HPDE6-E6E7 (cell line): Measurements from ENCODE around the gene CEP192.
A peak's percentile ranks its signal among the peaks of the same experiment; 100 is the strongest.
"Not testable (repeated sequence)": the region's sequence is repeated elsewhere in the genome, so short reads cannot be mapped to it uniquely, and the experiment has no call there.

Experiments
- DNase-seq: peaks from one replicate; pipeline ENCODE4 v3.0.0; 2011; ENCODE audit warnings: missing footprints; ENCODE audit errors: extremely low spot score

The CEP192 gene

DNA sequence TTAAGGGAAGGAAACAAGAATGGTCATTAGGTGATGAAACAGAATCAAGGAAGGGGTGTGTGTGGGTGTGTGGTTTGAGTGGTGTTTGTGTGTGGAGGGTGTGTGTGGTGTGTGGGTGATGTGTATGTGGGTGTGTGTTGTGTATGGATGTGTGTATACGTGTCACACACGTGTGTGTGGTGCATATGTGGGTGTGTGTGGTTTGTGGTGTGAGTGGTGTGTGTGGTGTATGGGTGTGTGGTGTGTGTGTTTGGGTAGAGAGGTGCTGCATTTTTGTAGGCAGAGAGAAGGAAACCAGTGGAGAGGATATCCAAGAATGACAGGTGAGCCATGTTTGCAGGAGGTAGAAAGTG is 1.1 kb upstream of the CEP192 start:
- no peak for DNase-seq

DNA sequence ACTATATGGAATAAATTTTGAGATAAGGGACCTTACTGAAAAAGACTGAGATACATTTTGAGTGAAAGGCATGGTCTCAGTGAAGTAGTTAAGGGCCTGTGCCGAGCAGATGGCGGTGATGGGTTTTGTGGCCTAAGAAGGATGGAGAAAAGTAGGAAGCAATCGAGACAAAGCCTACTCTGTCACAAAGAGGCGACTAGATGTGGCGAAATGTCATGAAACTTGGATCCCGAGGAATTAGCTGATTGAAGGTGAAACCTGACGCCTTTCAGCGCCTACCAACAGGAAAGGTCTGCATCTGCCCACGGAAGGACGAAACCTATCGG is 558 bp upstream of the CEP192 start:
- no peak for DNase-seq

DNA sequence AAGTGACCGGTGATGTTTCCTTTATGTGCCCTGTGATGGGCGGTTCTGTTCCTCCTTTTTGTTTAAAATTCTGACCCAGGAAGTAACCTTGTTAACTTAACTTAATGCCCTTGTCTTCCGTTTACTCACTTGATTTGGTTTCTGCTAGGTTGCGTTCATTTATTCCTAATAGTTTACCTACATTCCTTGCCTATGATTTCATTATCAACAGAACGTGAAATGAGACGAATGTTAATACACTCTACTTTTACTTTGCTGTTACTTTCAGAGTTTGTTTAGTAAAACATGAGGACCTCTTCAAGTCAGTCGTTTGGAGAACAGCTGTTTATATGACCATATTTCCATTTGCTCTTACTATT is 638 bp downstream of the CEP192 start:
- DNase-seq: no peak

GRCh38 chr18:12993439-12993838 is 2.3 kb downstream of the CEP192 start:
- no peak for DNase-seq

- DNase-seq: no peak
These were observed 4.3 kb downstream of the CEP192 start for GRCh38 chr18:12995424-12995823.

DNA sequence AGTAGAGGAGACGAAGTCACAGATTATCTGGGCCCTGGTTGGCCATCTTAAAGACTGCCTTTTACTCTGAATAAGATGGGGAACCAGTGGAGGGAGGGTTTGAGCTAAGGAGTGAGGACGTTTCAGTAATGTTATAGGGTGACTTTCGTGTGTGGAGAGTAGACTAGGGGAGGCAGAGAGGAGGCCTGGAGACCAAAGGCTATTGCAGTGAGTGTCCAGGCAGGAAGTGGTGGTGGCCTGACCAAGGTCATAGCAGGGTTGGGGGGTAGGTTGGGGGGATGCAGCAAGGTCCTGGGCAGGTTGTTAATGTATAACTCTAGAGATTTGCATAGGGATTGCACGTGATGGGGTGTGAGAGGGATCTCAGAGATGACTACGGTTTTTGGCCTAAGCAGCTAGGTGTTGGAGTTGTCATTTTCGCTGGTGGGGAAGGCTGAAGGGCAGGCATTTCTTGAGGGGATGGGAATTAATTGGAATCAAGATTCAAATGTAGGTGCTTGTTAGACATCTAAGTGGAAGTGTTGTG is 4.9 kb downstream of the CEP192 start:
- DNase-seq: no peak

GRCh38 chr18:12996661-12997292 is 5.6 kb downstream of the CEP192 start:
- no peak for DNase-seq

DNA sequence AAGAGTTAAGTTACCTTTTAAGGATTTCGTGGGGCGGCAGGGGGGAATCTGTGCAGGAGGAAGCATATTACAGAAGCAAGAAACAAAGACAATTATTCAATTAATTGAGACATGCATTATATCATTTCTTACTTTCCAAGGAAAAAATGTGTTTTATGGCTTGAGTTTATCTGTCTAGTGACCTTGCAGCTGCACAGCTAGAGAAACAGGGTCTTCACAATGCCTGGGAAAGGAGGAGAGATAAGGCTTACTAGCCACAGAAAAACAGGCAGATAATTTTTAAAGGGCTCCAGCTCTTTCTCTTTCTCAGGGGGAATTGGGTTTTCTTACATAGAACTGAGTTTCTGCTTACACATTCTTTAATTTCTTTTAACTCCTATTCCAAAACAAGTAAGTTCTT is 6.2 kb downstream of the CEP192 start:
- DNase-seq: not testable (repeated sequence)

GRCh38 chr18:12998332-12999060 is 7.3 kb downstream of the CEP192 start:
- DNase-seq: no peak

DNA sequence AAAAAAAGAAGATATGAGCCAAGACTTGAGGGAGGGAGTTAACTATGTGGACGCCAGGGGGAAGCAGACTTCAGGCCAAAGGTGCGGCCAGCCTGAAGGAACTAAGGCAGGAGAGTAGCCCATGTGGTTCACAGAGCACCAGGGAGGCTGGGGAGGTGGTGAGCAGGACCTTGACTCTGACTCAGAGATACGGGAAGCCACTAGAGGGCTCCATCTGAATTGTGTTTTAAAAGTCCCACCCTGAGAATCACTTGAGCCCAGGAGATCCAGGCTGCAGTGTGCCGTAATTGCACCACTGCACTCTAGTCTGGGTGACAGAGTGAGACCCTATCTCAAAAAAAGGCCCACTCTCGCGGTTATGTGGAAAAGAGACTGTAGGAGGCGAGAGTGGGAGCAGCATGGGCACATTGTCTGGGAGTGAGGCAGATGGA is 12.3 kb downstream of the CEP192 start:
- peak; percentile 49 for DNase-seq

DNA sequence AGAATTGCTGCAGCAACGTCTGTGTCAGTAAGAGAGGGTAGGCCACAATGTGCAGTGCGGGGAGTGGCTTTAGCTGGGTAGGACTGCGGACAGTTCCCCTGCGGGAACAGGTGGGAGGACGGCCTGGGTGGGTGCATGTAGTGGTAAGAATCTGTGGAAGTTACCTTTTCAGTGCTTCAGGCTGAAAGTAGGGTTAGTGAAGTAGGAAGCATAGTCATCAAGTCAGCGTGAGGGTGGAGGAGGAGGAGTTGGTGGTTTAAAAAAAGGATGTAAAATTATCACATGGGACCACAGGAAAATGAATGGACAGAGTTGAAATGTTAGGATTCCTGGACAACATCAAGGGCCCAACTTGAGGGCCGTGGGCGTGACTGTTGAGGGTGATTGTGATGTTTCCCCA is 13.2 kb downstream of the CEP192 start:
- no peak for DNase-seq

DNA sequence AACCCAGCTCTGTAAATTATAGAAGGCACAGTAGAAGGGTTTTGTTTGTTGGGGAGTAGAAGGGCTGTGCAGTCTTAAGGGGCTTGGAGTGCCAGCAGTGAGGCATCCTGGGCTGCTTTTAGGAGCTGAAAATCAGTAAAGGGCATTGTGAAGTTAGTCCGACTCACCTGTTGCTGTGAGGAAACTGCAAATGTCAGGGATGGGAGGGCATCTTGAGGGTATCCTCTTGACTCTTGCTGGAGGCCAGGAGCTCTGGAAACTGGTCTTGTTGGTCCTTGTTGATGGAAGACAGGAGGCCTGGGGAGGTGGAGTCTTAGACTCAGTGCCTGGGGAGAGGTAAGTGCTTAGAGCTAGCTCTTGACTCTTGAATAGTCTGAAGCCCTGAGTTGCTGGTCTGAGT is 14.1 kb downstream of the CEP192 start:
- DNase-seq: no peak

DNA sequence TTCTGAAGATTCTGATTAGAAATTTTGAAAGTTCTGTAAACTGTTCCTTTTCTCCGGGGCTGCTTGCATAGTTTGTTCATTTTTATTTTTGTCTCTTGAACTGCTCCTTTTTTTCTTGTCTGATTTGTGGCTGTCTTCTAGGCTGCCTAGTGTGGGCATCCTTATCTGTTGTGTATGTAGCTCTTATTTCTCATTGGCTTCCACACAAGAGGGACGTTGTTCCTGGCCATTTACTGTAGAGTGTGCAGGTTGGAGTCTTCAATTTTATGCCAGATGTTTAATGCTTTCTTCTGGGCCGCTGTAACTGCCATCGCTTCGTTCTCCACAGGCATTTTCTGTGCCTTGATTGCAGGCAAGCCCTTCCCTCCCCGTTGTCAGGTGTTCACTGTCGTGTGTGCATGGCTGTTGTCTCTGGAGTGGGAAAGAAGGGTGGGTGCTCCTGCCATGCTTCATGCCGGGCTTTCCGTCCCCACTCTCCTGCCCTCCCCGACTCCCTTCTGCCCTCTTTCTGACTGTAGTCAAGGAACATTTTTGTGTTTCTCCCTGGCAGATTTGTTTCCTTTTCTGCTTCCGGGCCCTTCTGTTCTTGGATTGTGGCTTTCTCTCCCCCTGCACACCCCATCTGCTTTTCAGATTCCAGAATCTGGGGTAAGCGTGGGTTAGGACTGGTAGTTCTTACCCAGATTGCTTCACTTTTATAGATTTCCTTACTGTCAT is 15.5 kb downstream of the CEP192 start:
- no peak for DNase-seq

DNA sequence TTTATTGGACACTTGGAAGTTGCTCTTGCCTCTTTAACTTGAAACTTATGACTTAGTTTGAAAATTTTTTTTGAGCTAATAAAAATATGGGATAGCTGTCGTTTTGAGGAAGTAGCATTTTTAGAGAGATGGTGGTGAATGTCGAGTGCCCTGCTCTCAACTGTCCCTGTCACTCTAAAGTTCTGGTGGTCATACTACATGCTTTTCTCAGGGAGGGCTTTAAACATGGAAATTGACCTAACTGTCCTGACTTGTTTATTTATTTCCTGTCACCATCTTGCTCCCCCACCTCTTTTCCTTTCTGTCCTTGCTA is 16.0 kb downstream of the CEP192 start:
- DNase-seq: no peak

GRCh38 chr18:13011719-13012118 is 20.6 kb downstream of the CEP192 start:
- no peak for DNase-seq

DNA sequence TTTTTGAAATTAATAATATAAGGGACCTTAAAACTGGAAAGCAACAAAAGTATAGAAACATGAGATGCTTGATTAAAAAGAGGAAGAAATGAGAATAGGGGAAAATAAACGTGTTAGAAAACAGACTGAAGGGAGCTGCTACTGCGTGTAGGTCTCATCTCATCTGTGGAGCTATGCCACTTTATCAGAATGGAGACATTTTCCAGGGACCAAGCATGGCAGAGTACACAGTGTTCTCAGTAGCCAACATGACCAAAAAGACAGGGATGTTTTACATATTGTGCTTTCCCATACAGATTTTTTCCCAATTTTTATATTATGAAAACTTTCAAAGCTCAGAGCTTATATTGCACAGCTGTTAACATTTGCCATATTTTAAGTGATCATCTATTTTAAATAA is 23.1 kb downstream of the CEP192 start:
- no peak for DNase-seq

GRCh38 chr18:13014818-13015217 is 23.7 kb downstream of the CEP192 start:
- no peak for DNase-seq

DNA sequence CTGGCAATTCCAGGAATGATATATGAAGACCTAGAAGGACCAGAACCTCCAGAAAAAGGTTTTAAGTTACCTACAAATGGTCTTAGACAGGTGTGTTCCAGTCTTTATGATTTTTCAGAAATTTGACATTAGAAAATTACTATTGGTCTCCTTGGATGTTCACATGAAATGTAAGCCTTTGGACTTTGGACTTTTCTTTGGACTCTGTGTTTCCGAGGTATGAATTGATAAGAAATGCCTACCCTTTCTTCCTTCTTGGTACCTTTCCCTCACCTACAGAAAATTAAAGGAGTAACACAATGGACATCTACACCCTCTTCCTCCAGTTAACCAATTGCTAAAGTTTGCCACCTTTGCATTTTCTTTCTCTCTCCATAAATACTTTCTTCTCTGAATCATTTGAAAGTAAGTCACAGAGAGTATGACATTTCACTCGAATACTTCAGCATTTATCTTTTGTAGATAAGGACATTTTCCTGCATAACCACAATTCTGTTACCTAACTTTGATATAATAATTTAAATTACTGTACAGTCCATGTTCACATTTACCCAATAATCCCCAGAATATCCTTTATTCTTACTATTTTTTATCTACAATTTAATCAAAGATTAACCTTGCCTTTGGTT is 26.2 kb downstream of the CEP192 start:
- no peak for DNase-seq

GRCh38 chr18:13018374-13018773 is 27.2 kb downstream of the CEP192 start:
- no peak for DNase-seq

GRCh38 chr18:13019301-13019700 is 28.1 kb downstream of the CEP192 start:
- peak; percentile 81 for DNase-seq

- no peak for DNase-seq
These were observed 31.5 kb downstream of the CEP192 start for GRCh38 chr18:13022644-13023043.

DNA sequence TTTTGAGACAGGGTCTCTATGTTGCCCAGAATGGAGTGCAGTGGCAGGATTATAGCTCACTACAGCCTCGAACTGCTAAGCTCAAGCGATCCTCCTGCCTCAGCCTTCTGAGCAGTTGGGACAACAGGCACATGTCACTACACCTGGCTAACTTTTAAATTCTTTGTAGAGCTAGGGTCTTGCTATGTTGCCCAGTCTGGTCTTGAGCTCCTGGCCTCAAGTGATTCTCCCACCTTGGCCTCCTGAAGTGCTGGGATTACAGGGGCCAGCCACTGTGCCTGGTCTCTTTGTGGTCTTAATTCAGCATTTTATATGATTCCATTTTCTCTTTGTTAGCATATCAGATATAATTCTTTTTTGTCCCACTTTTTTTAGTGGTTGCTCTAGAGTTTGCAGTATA is 34.1 kb downstream of the CEP192 start:
- no peak for DNase-seq
